HG03135 (cell line): ENCODE data around the gene ENDOD1.
A peak's percentile ranks its signal among the peaks of the same experiment; 100 is the strongest.

Source experiments
- ATAC-seq: cut with Tn5 transposase; IDR thresholded peaks from one replicate; pipeline ENCODE4 v1.9.1; 2021; ENCODE audit warnings: mild to moderate bottlenecking, moderate library complexity; ENCODE audit not compliant: unreplicated experiment

The ENDOD1 gene

DNA sequence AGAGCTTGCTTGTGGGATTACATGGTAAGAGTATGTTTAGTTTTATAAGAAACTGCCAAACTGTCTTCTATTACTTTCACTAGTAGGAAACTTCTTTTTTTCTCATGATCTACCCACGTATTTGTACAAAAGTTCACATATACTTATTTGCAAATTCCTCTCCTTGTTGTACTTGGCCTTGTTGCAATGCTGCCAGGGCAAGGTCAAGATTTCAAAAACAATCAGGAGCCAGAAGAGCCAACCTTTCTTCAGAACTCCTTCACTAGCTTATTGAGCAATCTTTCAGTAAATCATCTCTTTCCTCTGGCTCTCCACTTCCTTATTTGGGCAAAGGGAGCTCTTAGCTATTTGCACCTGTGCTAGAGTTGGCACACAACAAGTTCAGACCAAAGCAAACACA, 13.2 kb upstream of the ENDOD1 start:
- peak; percentile 75 for ATAC-seq

DNA sequence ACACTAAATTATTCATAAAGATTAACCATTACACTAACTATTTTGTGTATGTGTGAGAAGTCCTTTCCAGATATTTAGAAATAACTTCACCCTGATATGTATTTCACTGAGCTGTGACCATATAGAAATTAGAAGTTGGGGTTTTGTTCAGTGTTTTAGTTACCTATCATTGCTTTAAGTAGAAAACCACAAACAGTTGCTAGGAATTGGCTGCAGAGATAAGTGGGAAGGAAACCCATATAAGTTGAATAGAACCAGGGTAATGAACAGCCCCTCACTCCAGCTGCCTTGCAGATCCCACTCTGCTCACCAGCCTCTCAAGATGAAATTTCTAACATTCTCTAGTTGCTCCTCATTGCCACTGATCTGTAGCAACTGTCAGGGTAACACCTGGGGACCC, 12.7 kb upstream of the ENDOD1 start:
- no peak for ATAC-seq

DNA sequence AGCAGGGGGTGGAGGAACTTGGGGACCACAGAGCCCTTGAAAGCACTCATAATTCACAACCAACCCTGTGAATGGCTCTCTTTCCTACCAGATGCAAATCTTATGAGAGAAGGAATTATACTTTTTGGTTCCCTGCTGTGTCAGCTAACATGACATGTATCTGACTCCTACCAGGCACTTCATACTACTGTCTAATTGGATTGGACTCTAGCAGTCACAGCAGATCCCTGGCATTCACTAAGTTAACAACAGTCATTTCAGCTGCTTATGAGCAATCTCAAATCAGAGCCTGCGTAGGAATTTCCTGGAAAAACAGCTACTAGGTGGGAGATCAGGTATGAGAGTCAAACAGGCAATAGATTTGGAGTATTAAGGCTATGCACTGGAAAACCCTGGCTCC, 11.1 kb upstream of the ENDOD1 start:
- no peak for ATAC-seq

DNA sequence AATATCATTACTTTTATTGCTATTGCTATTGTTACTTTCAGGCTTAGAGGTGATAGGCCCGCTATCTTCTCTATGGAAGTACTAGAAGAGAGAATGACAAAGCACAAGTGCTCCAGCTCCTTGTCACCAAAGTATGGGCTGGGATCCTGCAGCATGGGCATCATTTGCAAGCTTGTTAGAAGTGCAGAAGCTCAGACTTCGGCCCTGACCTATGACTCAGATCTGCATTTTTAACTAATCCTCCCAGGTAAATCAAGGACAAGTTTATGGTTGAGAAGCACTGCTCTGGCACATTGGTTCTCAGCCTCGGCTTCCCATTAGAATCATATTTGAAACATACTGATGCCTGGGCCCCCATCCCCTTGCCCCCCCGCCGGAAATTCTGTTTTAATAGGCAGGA, 8.6 kb upstream of the ENDOD1 start:
- no peak for ATAC-seq

DNA sequence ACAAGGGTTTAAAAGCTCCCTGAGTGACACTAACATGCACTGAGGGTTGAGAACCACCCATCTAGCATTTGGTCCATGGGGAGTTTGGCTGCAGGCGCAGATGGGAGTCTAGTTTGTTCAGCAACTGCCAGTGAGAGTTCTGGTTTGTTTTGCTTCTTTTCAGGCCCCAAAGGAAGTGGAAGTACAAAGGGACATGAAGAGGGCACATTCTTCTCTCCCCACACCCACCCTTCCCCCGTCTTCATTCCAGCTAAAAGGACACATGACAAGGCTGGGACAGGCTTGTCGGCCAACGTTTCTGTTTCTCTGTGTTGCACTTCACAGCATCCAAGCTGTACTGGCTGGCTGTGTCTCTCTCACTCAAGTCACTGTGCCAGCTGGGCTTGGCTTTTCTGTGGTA, 8.2 kb upstream of the ENDOD1 start:
- ATAC-seq: no peak

DNA sequence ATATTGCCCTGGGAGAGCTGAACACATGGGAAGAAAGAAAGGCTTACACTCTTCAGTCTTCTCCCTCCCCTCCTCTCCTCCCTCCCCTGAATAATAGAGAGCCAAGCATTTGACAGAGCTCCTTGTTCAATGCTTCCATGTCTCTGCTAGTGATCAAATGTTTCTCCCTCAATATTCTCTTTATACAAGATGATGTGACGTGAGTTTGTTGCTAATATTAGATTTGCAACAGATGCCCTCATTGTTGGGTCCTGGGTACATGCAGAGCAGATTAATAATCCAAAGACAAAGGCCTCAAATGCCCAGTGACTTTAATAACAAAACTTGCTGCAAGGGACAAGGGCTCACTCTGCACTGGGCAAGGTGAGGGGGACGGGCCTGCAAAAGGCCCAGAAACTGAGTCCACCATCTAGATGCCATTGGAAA, 7.1 kb upstream of the ENDOD1 start:
- no peak for ATAC-seq

DNA sequence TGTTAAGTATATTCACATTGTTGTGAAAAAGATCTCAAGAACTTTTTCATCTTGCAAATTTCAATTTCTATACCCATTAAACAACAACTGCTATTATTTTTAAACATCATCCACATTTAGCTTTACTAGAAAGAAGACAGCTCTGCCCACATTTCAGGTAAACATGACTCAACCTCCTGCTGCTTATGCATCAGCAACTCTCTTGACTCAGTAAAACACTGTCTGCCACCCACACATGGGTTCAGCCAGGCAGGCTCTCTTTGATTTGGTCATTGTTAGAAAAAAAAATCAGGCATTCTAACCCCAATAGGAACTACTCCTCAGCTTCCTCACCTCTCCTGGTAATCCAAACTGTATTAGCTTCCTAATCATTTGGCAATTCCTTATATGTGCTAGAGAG, 5.1 kb upstream of the ENDOD1 start:
- ATAC-seq: no peak

DNA sequence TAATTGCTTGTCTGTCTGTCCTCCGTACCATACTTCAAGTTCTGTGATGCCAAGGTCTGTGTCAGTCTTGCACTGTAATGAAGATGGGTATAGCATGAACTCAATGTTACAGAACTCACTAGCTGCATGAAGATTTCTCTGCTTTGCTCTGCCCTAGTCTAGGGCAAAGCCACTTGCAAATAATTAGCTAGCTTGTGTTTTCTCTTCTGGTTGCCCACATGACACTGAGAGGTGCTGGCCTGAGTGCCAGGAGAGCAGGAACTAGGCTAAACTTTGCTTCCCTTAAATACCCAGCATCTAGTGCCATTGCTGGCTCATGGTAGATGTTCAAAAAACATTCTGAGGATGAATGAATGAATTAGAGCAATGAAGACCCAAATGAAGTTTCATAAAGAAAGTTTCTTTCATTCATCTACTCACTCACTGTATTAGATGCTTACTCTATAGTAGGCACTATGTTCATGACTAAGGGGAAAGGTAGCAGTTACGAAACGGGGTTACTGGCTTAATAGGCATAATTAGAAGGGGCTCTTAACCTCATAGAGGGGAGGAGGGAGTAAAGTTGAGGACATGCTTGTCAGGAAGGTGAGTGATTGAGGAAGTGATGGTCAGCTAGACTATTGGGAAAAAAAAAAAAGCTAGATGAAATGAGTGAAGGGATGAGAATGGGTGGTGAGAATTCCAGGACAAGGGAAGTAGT, 4.4 kb upstream of the ENDOD1 start:
- no peak for ATAC-seq

DNA sequence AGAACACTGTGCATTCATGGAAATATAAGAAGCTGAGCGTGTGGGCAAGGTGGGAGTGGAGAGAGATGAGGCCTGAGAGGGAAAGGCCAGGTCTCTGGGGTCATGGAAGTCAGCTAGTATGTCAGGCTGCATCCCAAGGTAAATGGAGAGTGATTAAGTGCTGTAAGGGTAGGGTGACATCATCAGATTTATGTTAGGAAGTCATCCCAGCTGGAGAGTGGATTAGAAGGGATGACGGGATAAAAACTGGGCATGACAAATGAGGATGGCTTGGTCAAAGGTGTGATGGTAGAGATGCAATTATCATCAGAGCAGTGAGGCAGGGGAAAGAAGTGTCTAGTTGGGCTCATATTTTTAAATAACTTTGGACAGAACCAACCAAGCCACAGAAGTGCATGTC, 3.5 kb upstream of the ENDOD1 start:
- no peak for ATAC-seq

DNA sequence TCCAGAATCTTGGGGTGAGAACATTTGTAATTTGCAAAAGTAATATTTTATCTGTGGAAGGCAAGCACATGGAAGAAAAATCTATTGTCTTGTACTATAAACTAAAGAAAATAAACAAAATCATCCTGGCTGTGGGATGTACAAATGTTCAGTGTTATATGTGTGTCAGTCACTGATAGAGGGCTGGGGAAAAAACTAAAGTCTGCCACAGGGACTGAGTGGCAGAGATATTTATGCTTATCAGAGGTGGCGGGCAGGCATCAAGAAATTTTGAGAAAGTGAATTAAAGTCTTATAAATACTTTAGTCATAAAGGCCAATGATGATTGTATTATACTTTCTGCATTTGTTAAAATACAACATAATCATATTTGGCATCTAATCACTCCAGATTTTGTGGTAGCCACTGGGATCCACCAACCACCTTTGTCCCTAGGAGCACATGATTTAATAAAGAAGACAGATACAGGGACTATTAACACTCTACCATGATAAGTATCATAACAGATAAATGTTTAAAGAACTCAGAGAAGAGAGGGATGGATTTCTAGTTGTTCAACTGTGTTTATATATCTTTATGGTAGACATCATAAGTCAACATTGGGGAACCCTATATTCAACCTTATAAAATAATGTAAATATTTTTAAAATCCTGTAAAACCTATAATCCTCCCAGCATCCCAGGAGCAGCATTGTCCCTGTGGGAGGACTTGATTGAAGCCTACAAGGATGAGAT, 2.6 kb upstream of the ENDOD1 start:
- ATAC-seq: no peak

DNA sequence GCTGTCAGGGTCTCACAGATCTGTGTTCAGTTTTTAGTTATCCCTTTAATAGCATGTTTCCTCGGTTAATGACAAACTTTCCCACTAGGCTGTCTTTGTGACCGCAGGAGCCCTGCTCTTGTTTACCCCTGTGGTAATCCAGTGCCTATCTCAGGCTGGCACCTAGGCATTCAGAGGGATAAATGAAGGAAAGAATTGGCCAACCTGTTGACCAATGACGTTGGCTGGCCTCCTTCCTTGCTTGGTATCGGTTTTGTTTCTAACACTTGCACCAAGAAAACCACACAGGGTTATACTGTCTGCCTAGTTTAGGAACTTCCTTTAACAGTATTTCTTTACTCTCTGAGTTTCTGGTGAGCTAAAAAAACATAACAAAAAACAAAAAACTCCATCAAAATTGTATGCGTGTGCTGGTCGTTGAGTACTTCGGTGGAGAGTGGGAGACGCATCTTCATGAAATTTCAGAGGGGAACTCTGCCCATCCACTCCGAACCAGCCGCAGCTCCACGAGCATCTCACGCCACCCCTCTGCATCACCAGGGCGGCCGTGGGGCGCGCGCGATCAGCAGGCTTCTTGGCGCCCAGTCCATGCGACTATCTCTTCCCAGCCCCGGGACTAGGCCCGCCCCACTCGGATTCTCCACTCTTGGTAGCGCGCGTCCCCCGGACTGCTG, 563 bp upstream of the ENDOD1 start:
- ATAC-seq: peak; percentile 50

DNA sequence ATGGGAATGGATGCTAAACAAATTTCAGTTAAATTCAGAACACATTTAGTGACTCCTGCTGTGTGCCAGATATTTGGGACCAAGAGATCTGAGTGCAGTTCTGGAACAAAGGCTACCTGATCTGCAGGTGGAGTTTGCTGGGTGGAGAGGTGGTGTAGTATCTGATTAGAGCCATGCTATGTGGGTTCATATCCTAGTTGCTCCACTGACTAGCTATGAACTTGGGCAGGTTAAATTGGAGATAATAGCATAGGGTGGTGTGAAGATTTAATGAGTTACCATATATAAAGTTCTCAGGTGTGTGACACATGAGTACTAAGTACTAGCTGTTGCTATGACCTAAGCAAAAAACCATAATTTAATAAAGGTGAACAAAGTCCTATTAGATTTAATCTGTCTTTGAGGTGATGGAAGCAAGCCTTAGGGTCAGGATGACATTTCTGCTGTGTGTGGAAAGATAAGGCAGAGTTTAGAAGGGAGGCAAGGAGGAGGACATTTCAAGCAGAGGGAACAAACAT, 2.1 kb downstream of the ENDOD1 start:
- no peak for ATAC-seq

DNA sequence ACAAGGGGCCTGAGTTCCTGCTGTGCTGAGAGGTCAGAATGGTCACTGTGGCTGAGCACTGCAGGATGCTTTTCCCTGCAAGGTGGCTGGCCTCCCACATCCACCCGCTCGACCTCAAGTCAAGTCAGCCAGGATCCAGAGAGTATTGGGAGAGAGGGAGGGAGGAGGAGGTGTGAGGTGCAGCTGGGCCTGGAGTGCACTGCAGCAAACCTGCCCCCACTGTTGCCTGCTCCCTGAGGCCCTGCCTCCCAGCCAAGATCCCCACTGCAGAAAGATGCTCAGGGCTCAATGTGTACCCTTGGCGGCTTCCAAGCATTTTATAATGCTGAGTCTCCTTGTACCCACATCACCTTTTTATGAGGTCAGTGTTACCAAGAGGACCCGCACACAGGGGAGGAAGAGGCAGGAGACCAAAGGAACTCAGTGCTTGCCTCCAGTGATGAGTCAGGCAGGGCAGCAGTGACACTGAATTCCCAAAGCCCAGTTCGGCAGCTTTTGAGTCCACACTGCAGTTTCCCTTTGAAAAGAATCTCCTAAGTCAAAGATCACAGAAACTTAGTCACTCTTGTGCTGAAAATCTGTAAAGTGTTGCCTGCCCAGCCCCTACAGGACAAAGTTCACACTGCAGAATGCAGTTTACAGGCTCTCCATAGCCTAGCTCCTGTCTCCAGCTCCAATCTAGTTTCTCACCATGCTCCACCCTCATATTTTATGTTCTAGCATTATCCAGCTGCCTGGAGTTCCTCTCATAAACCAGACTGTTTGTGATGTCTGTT, 3.1 kb downstream of the ENDOD1 start:
- ATAC-seq: no peak

DNA sequence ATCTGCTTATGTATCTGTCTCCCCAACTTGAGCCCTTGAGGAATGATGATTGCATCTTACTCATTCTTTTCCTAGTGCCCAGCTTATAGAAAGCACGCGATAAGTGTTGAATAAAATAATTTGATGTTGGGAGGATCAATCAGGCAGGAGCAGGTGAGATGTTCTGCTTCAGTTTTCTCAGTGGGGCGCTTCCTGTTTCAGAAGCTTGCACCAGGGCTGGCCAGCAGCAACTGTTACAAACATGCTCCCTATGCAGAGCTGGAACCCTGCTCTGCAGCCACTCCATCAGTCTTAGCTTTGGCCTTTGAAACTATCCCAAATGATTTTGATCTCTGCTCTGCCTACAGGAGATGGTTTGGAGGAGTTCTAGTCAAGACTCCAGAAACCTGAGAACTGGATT, 3.9 kb downstream of the ENDOD1 start:
- no peak for ATAC-seq

DNA sequence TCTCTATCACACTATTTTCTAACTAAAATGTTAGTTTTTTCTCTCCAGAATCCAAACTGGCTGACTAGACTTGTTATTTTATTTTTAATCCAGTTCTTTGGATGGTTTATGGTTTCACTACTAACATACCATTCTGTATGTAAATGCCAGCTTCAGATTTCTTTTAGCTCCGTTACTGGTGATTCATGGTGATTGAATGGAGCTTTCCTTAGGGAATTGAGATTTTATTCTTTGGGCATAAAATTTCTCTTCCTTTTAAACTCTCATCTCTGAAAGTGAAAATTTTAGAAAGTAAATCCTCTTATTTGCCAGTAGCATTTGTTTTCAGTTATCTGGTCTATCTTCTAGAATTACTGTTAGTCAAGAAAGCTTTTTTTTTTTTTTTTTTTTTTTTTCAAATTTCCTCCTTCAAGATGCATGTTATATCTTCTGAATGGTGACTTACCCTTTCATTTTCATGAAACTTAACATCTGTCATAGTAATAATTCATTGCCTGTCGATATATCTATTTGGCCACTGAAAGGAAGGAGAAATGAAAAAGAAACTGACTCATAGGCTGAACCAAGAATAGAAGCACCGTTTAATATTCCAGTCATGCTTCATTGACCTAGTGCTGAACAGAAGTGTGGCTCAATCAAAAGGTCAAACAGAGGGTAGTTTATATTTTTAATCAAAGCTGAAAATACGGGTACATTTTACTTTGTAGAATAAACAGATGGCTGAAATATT, 6.4 kb downstream of the ENDOD1 start:
- peak; percentile 77 for ATAC-seq

DNA sequence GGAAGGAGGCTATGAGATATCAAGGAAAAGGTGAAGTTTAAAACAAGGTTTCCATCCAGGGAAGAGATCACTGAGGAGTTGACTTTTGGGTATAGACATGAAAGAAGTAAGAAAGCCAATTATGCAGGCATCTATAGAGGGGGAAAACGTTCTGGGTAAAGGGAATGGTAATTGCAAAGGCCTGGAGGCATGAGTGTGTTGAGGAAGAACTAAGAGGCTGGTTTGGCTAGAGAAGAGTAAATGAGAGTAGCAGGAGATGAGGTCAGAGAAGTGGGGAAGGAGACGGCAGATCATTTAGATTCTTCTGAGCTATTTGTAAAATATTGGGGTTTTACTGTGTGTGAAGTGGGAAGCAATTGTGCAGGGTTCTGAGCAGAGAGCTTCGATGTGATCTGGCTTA, 7.6 kb downstream of the ENDOD1 start:
- no peak for ATAC-seq

DNA sequence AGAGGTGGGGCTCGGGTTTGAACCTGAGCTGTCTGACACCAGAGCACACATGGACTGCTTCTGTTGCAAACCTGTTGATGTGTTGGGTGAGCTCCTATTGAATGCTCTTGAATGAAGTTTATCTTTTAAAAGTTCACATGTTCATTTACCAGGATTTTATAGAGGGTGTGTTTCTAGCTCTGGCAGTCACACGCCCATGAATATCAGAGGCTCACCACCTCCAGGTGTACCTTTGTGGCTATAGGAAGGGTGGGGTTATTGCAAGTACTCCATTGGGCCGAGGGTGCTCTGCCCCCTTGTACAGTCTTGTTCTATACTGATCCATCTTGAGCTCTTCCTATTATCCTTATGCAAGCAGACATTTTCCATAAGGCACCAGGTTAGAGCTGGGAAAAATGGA, 9.2 kb downstream of the ENDOD1 start:
- ATAC-seq: no peak

DNA sequence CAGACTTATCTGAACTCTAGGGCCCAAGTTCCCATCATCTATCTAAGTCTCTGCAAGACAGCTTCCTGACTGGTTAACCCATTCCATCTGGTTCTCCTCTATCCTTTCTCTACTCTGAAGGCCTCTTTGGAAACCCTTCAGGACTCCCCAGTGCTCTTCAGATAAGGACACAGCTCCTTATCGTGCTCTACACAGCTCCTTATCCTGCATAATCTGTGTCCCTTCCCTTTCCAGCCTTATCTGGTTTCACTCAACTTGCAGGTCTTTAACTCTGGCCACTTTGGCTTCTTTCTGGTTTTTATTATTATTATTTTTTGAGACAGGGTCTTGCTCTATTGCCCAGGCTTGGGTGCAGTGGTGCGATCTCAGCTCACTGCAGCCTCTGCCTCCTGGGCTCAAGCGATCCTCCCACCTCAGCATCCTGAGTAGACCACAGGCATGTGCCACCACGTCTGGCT, 10.6 kb downstream of the ENDOD1 start:
- no peak for ATAC-seq

DNA sequence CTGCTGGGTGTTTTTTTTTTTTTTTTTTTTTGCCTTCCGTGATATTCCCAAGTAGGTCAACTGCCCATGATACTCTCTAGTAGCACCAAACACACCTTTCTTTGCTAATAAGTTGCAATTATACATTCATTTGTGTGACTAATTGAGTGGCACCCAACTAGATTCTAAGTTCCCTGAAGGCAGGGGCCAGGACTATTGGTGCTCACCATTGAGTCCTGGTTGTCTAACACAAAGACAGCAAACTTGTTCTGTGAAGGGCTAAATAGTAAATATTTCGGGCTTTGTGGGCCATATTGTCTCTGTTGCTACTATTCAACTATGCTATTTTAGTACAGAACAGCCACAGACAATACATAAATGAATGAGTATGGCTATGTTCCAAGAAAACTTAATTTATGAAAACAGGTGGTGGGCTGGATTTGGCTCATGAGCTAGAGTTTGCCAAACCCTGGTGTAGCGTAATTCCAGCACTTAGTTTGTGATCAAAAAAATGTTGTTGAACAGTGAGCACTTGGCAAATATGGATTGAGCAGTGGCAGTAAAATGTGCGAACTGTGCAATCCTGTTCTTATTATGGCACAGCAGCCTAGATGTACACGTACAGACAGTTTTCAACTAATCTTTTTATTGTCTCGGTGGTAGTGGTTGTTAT, 11.3 kb downstream of the ENDOD1 start:
- no peak for ATAC-seq

DNA sequence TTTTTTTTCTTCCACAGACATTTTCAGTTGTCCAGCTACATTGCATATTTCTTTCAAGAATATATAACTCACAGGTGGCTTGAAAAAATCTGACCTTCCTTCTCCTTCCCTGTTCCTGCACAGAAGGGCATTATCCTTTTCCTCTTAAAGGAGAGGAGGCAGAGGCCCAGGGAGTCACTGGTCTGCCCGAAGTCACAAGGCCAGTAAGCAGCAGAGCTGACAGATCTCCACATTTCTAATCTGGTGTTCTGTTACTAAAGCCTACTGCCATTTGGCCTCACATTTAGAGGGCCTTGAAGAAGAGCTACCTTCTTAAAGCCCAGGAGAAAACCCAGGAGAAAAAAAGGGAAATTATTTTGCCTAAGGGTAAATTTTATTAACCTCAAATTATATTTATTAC, 12.3 kb downstream of the ENDOD1 start:
- ATAC-seq: no peak
